NCI-H1417 (cell line): ENCODE data around the gene FRMPD2.
A peak's percentile ranks its signal among the peaks of the same experiment; 100 is the strongest.
"Not testable (repeated sequence)": the region's sequence is repeated elsewhere in the genome, so short reads cannot be mapped to it uniquely, and the experiment has no call there.

Experiments
- DNase-seq, 3 experiments: peaks; one replicate each; lab custom pipeline; 2025; lab: John Stamatoyannopoulos, UW

FRMPD2 gene

GRCh38 chr10:48233559-48234005, 40.9 kb downstream of the FRMPD2 start:
- no peak for DNase-seq

DNA sequence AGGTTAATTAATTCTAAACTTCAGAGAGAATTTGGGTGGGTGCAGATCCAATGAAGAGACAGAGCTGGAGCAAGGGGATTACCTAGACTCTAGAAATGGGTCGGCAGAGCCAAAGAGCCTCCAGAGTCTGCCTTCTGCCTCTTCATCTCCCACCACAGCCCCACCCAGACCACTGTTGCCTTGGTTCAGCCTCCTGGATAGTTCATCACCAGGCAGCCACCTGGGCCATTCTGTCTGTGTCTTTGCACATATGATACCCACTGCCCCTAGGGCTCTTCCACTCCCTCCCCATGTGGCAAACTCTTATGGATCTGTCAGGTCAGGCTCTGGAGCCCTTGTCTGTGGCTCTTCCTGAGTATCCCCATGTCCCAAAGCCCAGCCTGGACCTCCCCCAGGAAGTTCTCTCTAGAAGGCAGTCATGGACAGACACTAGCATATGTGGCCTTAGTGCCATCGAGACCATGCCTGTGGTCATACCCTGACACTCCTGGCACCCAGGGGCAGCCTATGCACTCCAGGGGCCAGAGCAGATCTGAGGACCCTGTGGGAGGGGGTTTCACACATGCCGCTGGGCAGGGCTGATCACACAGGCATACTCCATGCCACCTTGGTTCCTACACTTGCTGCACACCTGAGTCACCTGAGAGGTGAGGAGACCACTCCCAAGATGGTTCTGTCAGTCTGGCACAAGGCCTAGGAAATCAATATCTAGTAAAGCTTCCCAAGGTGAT, 41.6 kb downstream of the FRMPD2 start:
- no peak for DNase-seq

DNA sequence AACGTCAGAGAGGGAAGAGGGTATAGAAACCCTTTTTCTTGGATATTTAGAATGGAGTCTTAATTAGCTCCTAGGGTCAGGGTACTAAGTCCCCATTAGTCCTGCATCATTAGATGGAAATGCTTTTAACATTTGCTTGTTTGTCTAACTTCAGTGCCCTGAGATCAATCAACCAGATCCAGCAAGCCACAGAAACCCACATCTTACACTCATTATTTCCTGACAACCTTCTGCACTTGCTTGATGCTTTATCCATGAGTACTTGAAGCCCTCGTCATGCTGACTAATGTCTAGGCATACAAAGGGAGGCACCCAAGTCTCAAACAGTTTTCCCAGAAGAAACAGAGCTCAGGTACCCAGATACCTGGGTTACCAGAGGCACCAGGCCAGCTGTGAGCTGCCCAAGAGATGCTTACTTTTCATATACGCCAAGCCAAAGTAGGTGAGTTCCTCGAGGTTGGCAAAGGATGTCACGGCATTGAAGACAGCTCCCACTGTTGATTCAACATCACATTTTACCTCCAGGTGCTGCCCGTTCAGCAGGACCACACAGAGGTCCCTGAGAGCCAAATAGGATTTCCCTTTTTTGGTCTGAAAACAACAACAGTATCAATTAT, 42.7 kb downstream of the FRMPD2 start:
- DNase-seq = peak in 1 of 3 experiments; percentile 21

GRCh38 chr10:48231178-48231577, 43.3 kb downstream of the FRMPD2 start:
- no peak for DNase-seq

DNA sequence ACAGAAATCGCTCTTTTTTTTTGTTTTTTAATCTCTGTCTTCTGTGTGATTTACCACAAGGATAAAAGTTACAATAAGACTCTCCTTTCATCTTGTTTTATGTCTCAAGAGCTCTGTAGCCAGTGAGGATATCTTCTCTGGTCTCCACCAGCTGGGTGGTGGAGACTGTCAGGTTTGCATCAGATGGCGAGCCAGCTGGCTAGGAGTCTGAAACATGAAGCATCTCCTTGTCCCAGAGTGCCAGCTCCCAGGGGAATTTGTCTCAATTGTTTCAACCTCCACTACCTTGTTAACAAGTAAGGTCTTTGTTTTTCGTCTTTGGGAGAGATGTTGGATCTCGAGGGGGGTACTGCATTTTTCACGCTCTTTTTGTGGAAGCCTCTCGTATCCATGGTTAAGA, 47.3 kb downstream of the FRMPD2 start:
- peak in 1 of 3 experiments; percentile 25 for DNase-seq

DNA sequence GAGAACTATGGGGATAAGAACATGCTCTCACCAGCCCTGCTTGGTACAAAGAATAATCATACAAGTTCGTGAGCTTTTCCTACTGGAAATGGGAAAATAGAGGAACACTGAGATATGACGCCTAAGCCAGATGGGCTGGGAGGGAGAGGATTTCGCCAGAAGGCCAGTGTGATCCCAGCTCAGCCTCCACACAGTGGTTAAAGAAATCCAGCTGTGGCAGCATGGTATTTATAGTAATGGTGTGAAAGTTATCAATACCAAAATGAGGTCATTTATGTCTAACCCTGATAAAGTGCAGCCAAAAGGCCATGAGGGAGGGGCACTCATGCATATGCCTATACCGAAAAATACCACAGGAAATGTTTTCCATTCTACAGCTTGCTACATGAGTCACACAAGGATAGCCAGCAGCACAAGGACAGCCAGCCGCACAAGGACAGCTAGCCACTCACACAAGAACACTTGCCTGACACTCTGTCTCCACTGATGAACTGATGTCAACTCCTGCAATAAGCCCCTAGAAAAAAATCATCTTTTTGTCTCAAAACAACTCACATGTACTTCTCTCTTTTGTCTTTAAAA, 49.4 kb downstream of the FRMPD2 start:
- DNase-seq = no peak

GRCh38 chr10:48224296-48224695, 50.2 kb downstream of the FRMPD2 start:
- DNase-seq = no peak

GRCh38 chr10:48221814-48222213, 52.7 kb downstream of the FRMPD2 start:
- DNase-seq = no peak

DNA sequence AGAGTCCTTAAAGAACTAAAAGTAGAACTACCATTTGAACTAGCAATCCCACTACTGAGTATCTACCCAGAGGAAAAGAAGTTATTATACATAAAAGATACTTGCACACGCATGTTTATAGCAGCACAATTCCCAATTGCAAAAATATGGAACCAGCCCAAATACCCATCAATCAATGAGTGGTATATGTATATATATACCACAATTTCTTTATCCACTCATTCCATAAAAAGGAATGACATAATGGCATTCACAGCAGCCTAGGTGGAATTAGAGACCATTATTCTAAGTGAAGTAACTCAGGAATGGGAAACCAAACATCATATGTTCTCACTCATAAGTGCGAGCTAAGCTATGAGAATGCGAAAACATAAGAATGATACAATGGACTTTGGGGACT, 53.5 kb downstream of the FRMPD2 start:
- DNase-seq = not testable (repeated sequence)

DNA sequence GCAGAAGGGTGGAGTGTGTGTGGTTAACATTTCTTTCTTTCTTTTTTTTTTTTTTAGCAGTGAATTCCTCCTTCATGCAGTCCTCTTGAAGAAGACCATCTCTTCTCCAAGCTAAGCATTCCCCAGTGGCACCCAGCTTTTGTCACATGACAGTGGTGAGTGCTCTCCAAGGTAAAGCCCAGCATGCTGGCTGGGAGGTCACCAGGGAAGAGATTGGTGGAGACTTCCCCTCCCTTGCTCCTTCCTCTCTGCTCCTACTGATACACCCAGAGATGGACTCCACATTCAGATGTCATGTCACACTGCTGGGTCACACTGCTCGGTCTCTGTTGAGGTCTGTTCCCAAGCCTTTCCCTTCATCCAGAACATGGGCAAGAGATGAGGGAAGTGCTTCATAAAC, 55.3 kb downstream of the FRMPD2 start:
- no peak for DNase-seq

- DNase-seq = no peak
Observed at GRCh38 chr10:48216744-48217143, 57.8 kb downstream of the FRMPD2 start.

- no peak for DNase-seq
Observed at GRCh38 chr10:48216204-48216505, 58.3 kb downstream of the FRMPD2 start.

DNA sequence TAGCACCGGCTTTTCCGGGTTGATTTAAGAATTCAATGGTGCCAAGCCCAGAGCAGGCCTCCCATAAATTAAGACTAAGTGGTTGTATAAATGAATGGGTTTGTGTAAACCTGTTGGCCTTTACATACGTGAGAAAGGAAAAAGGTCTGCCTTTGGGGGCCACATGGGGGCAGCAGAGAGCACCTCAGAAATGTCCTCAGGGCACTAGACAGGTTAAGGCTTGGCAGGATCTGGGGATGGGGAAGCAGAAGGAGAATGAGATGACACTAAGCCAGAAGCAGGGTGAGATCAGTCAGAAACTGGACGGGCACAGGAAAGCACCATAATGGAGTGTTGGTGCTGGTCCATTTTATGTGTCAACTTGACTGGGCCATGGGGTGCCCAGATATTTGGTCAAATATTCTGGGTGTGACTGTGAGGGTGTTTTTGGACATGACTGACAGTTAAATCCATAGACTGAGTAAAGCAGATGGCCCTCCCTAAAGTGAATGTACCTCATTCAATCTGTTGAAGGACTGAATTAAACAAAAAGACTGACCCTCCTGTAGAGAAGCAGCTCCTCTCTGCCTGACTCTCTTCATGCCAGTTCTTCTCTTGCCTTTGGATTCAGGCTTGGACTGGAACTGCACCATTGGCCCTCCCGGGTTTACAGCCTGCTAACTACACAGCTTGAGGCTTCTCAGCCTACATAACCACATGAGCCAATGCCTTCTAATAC, 58.9 kb downstream of the FRMPD2 start:
- DNase-seq = peak; percentile 11 to 63 (median 30)

GRCh38 chr10:48214716-48215485, 59.6 kb downstream of the FRMPD2 start:
- no peak for DNase-seq

- DNase-seq = no peak
Observed at GRCh38 chr10:48213047-48213446, 61.4 kb downstream of the FRMPD2 start.

- DNase-seq = no peak
Observed at GRCh38 chr10:48211777-48212176, 62.7 kb downstream of the FRMPD2 start.

GRCh38 chr10:48210966-48211365, 63.5 kb downstream of the FRMPD2 start:
- no peak for DNase-seq

GRCh38 chr10:48210391-48210790, 64.1 kb downstream of the FRMPD2 start:
- no peak for DNase-seq

DNA sequence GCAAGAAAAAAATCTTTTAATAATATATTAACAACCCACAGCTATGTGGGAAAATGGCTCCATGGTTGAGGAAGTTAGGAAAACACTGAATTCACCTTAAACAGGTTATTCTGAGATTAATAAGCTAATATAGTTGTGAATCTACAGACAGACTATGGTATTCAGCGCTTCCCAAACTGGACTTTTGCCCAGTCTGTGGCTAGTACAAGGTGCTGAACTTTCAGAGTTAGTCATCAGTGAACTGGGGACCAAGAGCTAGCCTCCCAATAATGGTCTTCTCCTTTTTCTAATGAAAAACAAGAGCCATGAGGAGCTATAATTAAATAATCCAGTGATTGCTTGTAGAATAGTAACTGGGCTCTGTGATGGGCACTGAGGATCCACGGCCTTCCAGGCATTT, 65.3 kb downstream of the FRMPD2 start:
- no peak for DNase-seq

DNA sequence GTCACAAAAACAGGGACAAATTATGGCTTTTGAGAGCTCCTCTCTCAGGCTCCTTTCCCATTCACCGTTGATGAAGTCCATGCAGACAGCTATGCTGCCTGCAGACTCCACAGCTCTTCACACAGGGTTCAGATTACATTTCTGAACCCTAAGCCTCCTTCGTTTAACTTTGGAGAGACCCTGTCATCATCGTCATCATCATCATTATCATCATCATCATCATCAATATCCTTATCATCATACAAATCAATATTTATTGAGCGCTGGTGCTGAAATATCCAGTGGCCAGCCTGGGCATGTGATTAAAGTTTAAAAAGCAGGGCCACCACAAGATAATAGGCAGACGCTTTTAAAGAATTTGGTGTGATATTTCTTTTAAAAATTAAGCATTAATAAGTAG, 66.6 kb downstream of the FRMPD2 start:
- DNase-seq = no peak

- DNase-seq = no peak
Observed at GRCh38 chr10:48206482-48207250, 67.8 kb downstream of the FRMPD2 start.
